ENCODE results near the gene ARHGAP20. TPM values are rescaled to one million over a fixed set of nuclear protein-coding genes. Genes with fewer than 3 reads are reported as not detected.

Gene ARHGAP20
- total RNA-seq, 1 experiment from 2014 or later: 0.04 TPM

DNA sequence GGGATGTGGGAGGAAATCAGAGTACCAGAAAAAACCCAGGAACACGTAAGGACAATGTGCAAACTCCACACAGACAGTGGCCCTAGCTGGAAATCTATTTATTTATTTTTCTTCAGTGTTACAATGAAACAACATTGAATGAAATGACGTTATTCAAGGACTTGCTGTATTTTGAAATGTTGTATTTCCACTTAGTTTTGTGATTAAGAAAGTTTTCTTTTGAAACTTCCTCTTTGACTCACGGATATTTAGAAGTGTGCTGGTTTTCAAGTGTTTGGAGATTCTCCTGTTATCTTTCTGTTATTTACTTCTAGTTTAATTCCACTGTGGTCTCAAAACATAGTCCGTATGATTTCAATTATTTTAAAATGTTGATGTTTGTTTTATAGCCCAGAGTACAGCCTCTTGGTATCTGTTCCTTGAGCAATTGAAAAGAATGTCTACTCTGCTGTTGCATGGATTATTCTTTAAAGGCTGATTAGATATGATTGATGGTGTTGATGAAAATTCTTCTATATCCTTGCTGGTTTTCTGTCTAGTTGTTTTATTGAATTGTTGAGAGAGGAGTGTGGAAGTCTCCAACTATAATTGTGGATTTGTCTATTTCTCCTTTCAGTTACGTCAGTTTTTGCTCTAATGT lies 141.0 kb downstream of the ARHGAP20 start:
- Histone ChIP-seq H3K4me2 (ENCODE audit: insufficient read depth, insufficient read length, low read length) (no peak overlapping the region), H4K5ac (ENCODE audit: insufficient read length, low read depth, low read length) (no peak overlapping the region), H2AK5ac (ENCODE audit: insufficient read length, low read length) (no peak overlapping the region), H2BK120ac (ENCODE audit: low read depth, low read length, poor library complexity, severe bottlenecking) (no peak overlapping the region), H2BK12ac (ENCODE audit: insufficient read length, low read depth, low read length) (no peak overlapping the region), H2AFZ (ENCODE audit: low read length) (no peak overlapping the region), H2BK15ac (ENCODE audit: low read depth, low read length) (no peak overlapping the region), H3K9ac (ENCODE audit: extremely low read depth, insufficient read length, low read length) (no peak overlapping the region), H3K27ac (ENCODE audit: insufficient read length, low read depth, low read length) (no peak overlapping the region), H4K8ac (replicated peaks; ENCODE audit: insufficient read length, low read depth, low read length) (no peak overlapping the region), H3K14ac (ENCODE audit: insufficient read depth, low read length) (no peak overlapping the region), H2BK5ac (ENCODE audit: insufficient read length, low read length) (no peak overlapping the region), H3K56ac (ENCODE audit: insufficient read length, low read depth, low read length) (no peak overlapping the region), H3T11ph (ENCODE audit: low read length) (no peak overlapping the region), H3K27me3 (ENCODE audit: insufficient read depth, low read length) (no peaks in the 10 kb centered on the region), H3K9me3 (ENCODE audit: control insufficient read depth, low read depth, low read length) (no peaks in the 10 kb centered on the region), H3K79me1 (ENCODE audit: insufficient read depth, low read depth, low read length, poor library complexity, severe bottlenecking) (no peaks in the 10 kb centered on the region), H2BK20ac (ENCODE audit: low read depth, low read length, poor library complexity, severe bottlenecking) (no peak overlapping the region), H4K91ac (ENCODE audit: insufficient read length, low read depth, low read length) (no peak overlapping the region), H3K4ac (ENCODE audit: low read depth, low read length) (no peak overlapping the region), H3K4me1 (ENCODE audit: insufficient read depth, low read length) (no peaks in the 10 kb centered on the region), H3K18ac (ENCODE audit: insufficient read length, low read depth, low read length) (no peak overlapping the region), H4K20me1 (ENCODE audit: control insufficient read depth, insufficient read depth, insufficient read length) (no peaks in the 10 kb centered on the region), H3K23me2 (ENCODE audit: insufficient read length, low read depth, low read length, poor library complexity, severe bottlenecking) (no peaks in the 10 kb centered on the region), H3K79me2 (ENCODE audit: insufficient read depth, low read length) (no peaks in the 10 kb centered on the region), H3K23ac (ENCODE audit: insufficient read length, low read depth, low read length) (no peak overlapping the region)
- WGBS (ENCODE audit: extremely low coverage, insufficient read length, low lambda C conversion rate): no CpG with 5 or more reads among the region's 5 CpGs
- Mint-ChIP-seq H3K36me3 (ENCODE audit: insufficient read depth in 1 of 3, low read depth in 3 of 3) (no peaks in the 10 kb centered on the region), H3K27ac (no peak overlapping the region), H3K4me3 (no peak overlapping the region), H3K27me3 (ENCODE audit: low read depth) (peaks cover 11% of the 10 kb centered on the region), H3K9me3 (no peaks in the 10 kb centered on the region), H3K4me1 (no peaks in the 10 kb centered on the region)
- TF ChIP-seq, protein P1, sequence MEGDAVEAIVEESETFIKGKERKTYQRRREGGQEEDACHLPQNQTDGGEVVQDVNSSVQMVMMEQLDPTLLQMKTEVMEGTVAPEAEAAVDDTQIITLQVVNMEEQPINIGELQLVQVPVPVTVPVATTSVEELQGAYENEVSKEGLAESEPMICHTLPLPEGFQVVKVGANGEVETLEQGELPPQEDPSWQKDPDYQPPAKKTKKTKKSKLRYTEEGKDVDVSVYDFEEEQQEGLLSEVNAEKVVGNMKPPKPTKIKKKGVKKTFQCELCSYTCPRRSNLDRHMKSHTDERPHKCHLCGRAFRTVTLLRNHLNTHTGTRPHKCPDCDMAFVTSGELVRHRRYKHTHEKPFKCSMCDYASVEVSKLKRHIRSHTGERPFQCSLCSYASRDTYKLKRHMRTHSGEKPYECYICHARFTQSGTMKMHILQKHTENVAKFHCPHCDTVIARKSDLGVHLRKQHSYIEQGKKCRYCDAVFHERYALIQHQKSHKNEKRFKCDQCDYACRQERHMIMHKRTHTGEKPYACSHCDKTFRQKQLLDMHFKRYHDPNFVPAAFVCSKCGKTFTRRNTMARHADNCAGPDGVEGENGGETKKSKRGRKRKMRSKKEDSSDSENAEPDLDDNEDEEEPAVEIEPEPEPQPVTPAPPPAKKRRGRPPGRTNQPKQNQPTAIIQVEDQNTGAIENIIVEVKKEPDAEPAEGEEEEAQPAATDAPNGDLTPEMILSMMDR (conservative IDR thresholded peaks at IDR 0.05): no peak
- DNase-seq: no peak

Data from H9 (cell line).